GM23338 (cell line): Measurements from ENCODE around the gene HGS.

Experiments used
- CTCF ChIP-seq, 2 experiments: fragments of 200-600 bp in 1 of 2; sonication (generic) in 1 of 2; conservative IDR thresholded peaks; 2 replicates each; pipeline versions ENCODE4 v1.5.1 to v1.6.1; 2016 to 2017; ENCODE audit warnings: antibody characterized with exemption in 2 of 2, low read depth in 2 of 2, mild to moderate bottlenecking in 2 of 2, moderate library complexity in 1 of 2
- EZH2 ChIP-seq: fragments of 200-600 bp; sonication (generic); IDR thresholded peaks from one replicate; pipeline ENCODE4 v1.8.0; 2017; ENCODE audit warnings: antibody characterized with exemption, mild to moderate bottlenecking, low read depth; ENCODE audit not compliant: unreplicated experiment
- EZH2phosphoT487 ChIP-seq: fragments of 200-600 bp; sonication (generic); IDR thresholded peaks from one replicate; pipeline ENCODE4 v1.8.1; 2018; ENCODE audit warnings: antibody characterized with exemption; ENCODE audit not compliant: unreplicated experiment
- POLR2AphosphoS5 ChIP-seq: IDR thresholded peaks from 2 replicates; pipeline ENCODE4 v1.6.1; 2016; ENCODE audit warnings: antibody characterized with exemption, low read depth
- REST ChIP-seq: IDR thresholded peaks from one replicate; pipeline ENCODE4 v1.6.1; 2018; ENCODE audit warnings: antibody characterized with exemption; ENCODE audit not compliant: unreplicated experiment
- ZNF114 ChIP-seq: fragments of 250-450 bp; sonication (Bioruptor Pico); IDR thresholded peaks from 2 replicates; pipeline ENCODE4 v1.5.0; 2020; ENCODE audit warnings: mild to moderate bottlenecking, moderate library complexity
- ZNF462 ChIP-seq: fragments of 250-450 bp; sonication (Bioruptor Pico); IDR thresholded peaks from 2 replicates; pipeline ENCODE4 v1.5.0; 2020; ENCODE audit warnings: mild to moderate bottlenecking, moderate library complexity

GRCh38 chr17:81640011-81640410, 43.8 kb upstream of the HGS start:
- no peak for TF ChIP-seq CTCF (conservative IDR thresholded peaks at IDR 0.05; ENCODE audit: low read depth in 2 of 2)
- TF ChIP-seq REST: no peak
- no peak for TF ChIP-seq EZH2
- TF ChIP-seq POLR2AphosphoS5: no peak
- no peak for TF ChIP-seq EZH2phosphoT487
- TF ChIP-seq ZNF114: no peak
- TF ChIP-seq ZNF462: no peak
